CD14-positive monocyte (primary cell): ENCODE results near the gene CTPS1. TPM values are rescaled to one million over a fixed set of nuclear protein-coding genes. Genes with fewer than 3 reads are reported as not detected.

Experiments
- DNase-seq, 3 donors: peaks; one replicate each; pipeline ENCODE4 v3.0.0-alpha.2; 2011 to 2022
- H2AFZ ChIP-seq: 2 replicates; pipeline ENCODE4 v1.6.0; 2012; ENCODE audit warnings: mild to moderate bottlenecking, low read depth, low read length, inconsistent platforms; ENCODE audit not compliant: insufficient read depth, poor library complexity, severe bottlenecking
- H3K27ac ChIP-seq, 2 donors: 1 replicate in 1 of 2; 2 replicates in 1 of 2; pipeline ENCODE4 v1.5.1; 2012 to 2013; ENCODE audit warnings: low read length in 2 of 2, control low read depth in 1 of 2, inconsistent platforms in 1 of 2, low read depth in 1 of 2, mild to moderate bottlenecking in 1 of 2
- H3K27me3 ChIP-seq, 2 donors: one replicate each; pipeline versions ENCODE4 v1.6.0 to v1.6.1; 2011 to 2013; ENCODE audit warnings: low read length in 2 of 2; ENCODE audit not compliant: control insufficient read depth in 2 of 2, insufficient read depth in 2 of 2
- H3K36me3 ChIP-seq, 2 donors: replicated peaks in 1 of 2; 1 replicate in 1 of 2; 2 replicates in 1 of 2; pipeline versions ENCODE4 v1.5.1 to v1.6.1; 2012 to 2013; ENCODE audit warnings: low read length in 2 of 2, control low read depth in 1 of 2, inconsistent platforms in 1 of 2, mild to moderate bottlenecking in 1 of 2; ENCODE audit not compliant: insufficient read depth in 2 of 2, control insufficient read depth in 1 of 2
- H3K4me1 ChIP-seq, 2 donors: 1 replicate in 1 of 2; 2 replicates in 1 of 2; pipeline versions ENCODE4 v1.5.1 to v1.6.1; 2012 to 2013; ENCODE audit warnings: low read length in 2 of 2, control low read depth in 1 of 2, inconsistent platforms in 1 of 2, mild to moderate bottlenecking in 1 of 2, moderate library complexity in 1 of 2; ENCODE audit not compliant: insufficient read depth in 2 of 2, control insufficient read depth in 1 of 2
- H3K4me2 ChIP-seq: replicated peaks from 2 replicates; pipeline ENCODE3; 2012; ENCODE audit warnings: low read length, moderate library complexity, mild to moderate bottlenecking; ENCODE audit not compliant: poor library complexity, severe bottlenecking; ENCODE audit errors: extremely low read depth
- H3K4me3 ChIP-seq, 3 experiments: fragments of 200-600 bp in 1 of 3; sonication (generic) in 1 of 3; replicated peaks in 1 of 3; 1 replicate in 2 of 3; 2 replicates in 1 of 3; pipeline ENCODE4 v1.5.1; 2011 to 2013; ENCODE audit warnings: low read length in 3 of 3, mild to moderate bottlenecking in 3 of 3, control low read depth in 2 of 3, low read depth in 2 of 3, inconsistent platforms in 1 of 3, moderate library complexity in 1 of 3
- H3K79me2 ChIP-seq: 2 replicates; pipeline ENCODE4 v1.6.0; 2012; ENCODE audit warnings: mild to moderate bottlenecking, control low read depth, inconsistent platforms, low read length, moderate library complexity; ENCODE audit not compliant: insufficient read depth
- H3K9ac ChIP-seq: 2 replicates; pipeline ENCODE4 v1.6.0; 2017; ENCODE audit warnings: low read length, mild to moderate bottlenecking; ENCODE audit not compliant: insufficient read depth, poor library complexity, severe bottlenecking
- H3K9me3 ChIP-seq, 2 donors: replicated peaks in 1 of 2; 1 replicate in 1 of 2; 2 replicates in 1 of 2; pipeline versions ENCODE4 v1.5.1 to v1.6.1; 2012 to 2013; ENCODE audit warnings: low read length in 2 of 2, control low read depth in 1 of 2; ENCODE audit not compliant: control insufficient read depth in 1 of 2, insufficient read depth in 1 of 2
- H4K20me1 ChIP-seq: 2 replicates; pipeline ENCODE4 v1.6.0; 2012; ENCODE audit warnings: mild to moderate bottlenecking, low read length, control low read depth, moderate library complexity; ENCODE audit not compliant: insufficient read depth
- H3K27ac Mint-ChIP-seq, 7 donors: one replicate each; pipeline ENCODE4 v1.8.0; 2020; ENCODE audit warnings: mild to moderate bottlenecking in 7 of 7, mixed read lengths in 7 of 7, moderate library complexity in 6 of 7, inconsistent platforms in 2 of 7
- H3K27me3 Mint-ChIP-seq, 3 donors: one replicate each; pipeline ENCODE4 v1.8.0; 2021 to 2022; ENCODE audit warnings: low read depth in 3 of 3, mild to moderate bottlenecking in 3 of 3, mixed read lengths in 3 of 3, moderate library complexity in 3 of 3, inconsistent platforms in 1 of 3
- H3K36me3 Mint-ChIP-seq, 2 donors: one replicate each; pipeline ENCODE4 v1.8.0; 2020; ENCODE audit warnings: mixed read lengths in 2 of 2, inconsistent platforms in 1 of 2, mild to moderate bottlenecking in 1 of 2
- H3K4me1 Mint-ChIP-seq: one replicate; pipeline ENCODE4 v1.8.0; 2020; ENCODE audit warnings: mild to moderate bottlenecking, mixed read lengths
- H3K4me3 Mint-ChIP-seq, 2 donors: one replicate each; pipeline ENCODE4 v1.8.0; 2020; ENCODE audit warnings: mild to moderate bottlenecking in 2 of 2, mixed read lengths in 2 of 2, moderate library complexity in 1 of 2
- H3K9me3 Mint-ChIP-seq, 7 donors: one replicate each; pipeline ENCODE4 v1.8.0; 2020 to 2022; ENCODE audit warnings: mixed read lengths in 7 of 7, mild to moderate bottlenecking in 6 of 7, moderate library complexity in 6 of 7, inconsistent platforms in 2 of 7
- CTCF ChIP-seq: fragments of 200-600 bp; IDR thresholded peaks from one replicate; pipeline ENCODE4 v1.8.0; 2022; ENCODE audit warnings: antibody characterized with exemption, mild to moderate bottlenecking
- WGBS: methylation state at CpG from one replicate; pipeline ENCODE4 v1.1.5; 2013; ENCODE audit warnings: missing lambda C conversion rate; ENCODE audit not compliant: insufficient coverage; 5-methylcytosine and 5-hydroxymethylcytosine counted together
- intact Hi-C, 2 donors: fragments of 100-400 bp; cut with micrococcal nuclease; formaldehyde crosslinking; loops; one replicate each; pipeline versions ENCODE4 v1.15.0 to v1.15.1; 2023
- polyA plus RNA-seq, 3 donors: library from polyadenylated mRNA; depleted of rRNA in 1 of 3; unstranded in 2 of 3; stranded (reverse) in 1 of 3; fragments of 300-500 nt in 2 of 3; fragments of >200 nt in 1 of 3; fragmentation: Illumina TruSeq in 2 of 3; gene quantifications; 1 replicate in 2 of 3; 2 replicates in 1 of 3; pipeline ENCODE4 v1.2.3, GENCODE V29; 2012 to 2021

CTPS1 gene
- polyA plus RNA-seq, 3 donors = 5.3 to 8.6 (median 6.0) TPM

GRCh38 chr1:41018018-41018410 lies 38.5 kb downstream of the CTPS1 start:
- intact Hi-C loops = no loop called here
- WGBS = 100% methylated on average over 5 of the region's 8 CpGs
- no peak overlapping the region for H3K27ac ChIP-seq
- no peaks in the 10 kb centered on the region for H4K20me1 ChIP-seq
- no peak for DNase-seq
- no peaks in the 10 kb centered on the region for H3K79me2 ChIP-seq
- peaks cover 30 to 52% of the 10 kb centered on the region in 2 donors for H3K36me3 Mint-ChIP-seq
- no peak for TF ChIP-seq CTCF
- H3K36me3 ChIP-seq = peaks cover 9 to 30% of the 10 kb centered on the region in 2 donors
- H3K4me3 ChIP-seq = no peak overlapping the region
- no peaks in the 10 kb centered on the region for H3K27me3 Mint-ChIP-seq
- H3K27ac Mint-ChIP-seq = peak overlapping the region in 1 of 7 donors; percentile 41
- H3K4me2 ChIP-seq = no peak overlapping the region
- no peaks in the 10 kb centered on the region for H3K9me3 Mint-ChIP-seq
- peaks cover 9 to 10% of the 10 kb centered on the region in 2 donors for H3K4me1 ChIP-seq
- H3K27me3 ChIP-seq = no peaks in the 10 kb centered on the region
- no peak overlapping the region for H3K9ac ChIP-seq
- no peak overlapping the region for H2AFZ ChIP-seq
- peaks cover 10% of the 10 kb centered on the region for H3K4me1 Mint-ChIP-seq
- no peaks in the 10 kb centered on the region for H3K9me3 ChIP-seq
- H3K4me3 Mint-ChIP-seq = no peak overlapping the region

GRCh38 chr1:41019353-41019745 lies 39.9 kb downstream of the CTPS1 start:
- no peaks in the 10 kb centered on the region for H4K20me1 ChIP-seq
- no peaks in the 10 kb centered on the region for H3K27me3 ChIP-seq
- Mint-ChIP-seq H3K9me3 (no peaks in the 10 kb centered on the region), H3K36me3 (peaks cover 30 to 50% of the 10 kb centered on the region in 2 donors), H3K4me1 (no peaks in the 10 kb centered on the region), H3K4me3 (no peak overlapping the region), H3K27me3 (no peaks in the 10 kb centered on the region), H3K27ac (no peak overlapping the region)
- no peaks in the 10 kb centered on the region for H3K79me2 ChIP-seq
- H3K9me3 ChIP-seq = no peaks in the 10 kb centered on the region
- peaks cover 9 to 34% of the 10 kb centered on the region in 2 donors for H3K36me3 ChIP-seq
- DNase-seq = no peak
- no peak overlapping the region for H2AFZ ChIP-seq
- H3K27ac ChIP-seq = no peak overlapping the region
- no peak for TF ChIP-seq CTCF
- intact Hi-C loops = no loop called here
- no peaks in the 10 kb centered on the region for H3K4me1 ChIP-seq
- no peak overlapping the region for H3K4me2 ChIP-seq
- no peak overlapping the region for H3K9ac ChIP-seq
- H3K4me3 ChIP-seq = no peak overlapping the region
- 46% methylated on average over 2 of the region's 2 CpGs for WGBS
